ENCODE results near the gene RPS6KC1.
"Not testable (repeated sequence)": the region's sequence is repeated elsewhere in the genome, so short reads cannot be mapped to it uniquely, and the experiment has no call there.

Gene RPS6KC1

DNA sequence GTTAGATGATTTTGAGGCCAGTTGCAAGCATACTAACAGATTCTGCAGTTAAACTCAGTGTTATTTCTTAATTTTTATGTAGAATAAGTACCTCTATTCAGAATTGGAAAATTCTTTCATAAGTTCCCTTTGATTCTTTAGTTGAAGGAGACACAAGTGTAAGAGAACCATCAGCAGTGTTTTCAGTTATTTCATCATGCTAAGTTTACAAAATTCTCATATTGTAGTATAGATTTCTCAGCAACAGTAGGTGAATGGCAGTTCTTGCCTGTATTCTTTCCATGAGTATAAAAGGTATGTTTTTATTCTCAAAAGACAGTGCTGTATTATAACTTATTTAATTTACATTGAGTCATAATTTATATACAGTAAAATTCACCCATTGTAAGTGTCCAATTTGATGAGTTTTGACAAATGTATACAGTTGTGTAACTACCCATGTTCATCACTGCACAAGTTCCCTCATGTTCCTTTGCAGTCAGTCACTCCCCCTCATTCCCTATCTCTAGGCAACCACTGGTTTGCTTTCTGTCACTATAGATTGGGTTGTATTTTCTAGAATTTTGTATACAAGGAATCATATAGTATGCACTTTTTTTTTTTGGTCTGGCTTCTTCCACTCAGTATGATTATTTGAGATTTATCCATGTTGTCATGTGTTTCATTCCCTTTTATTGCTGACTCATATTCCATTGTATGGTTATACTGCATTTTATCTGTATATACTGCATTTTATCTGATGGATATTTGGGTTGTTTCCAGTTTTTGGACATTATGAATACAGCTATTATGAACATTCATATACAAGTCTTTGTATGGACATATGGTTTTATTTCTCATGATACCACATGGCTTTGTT lies 3.9 kb downstream of the RPS6KC1 start:
- FAIRE-seq = no peak

DNA sequence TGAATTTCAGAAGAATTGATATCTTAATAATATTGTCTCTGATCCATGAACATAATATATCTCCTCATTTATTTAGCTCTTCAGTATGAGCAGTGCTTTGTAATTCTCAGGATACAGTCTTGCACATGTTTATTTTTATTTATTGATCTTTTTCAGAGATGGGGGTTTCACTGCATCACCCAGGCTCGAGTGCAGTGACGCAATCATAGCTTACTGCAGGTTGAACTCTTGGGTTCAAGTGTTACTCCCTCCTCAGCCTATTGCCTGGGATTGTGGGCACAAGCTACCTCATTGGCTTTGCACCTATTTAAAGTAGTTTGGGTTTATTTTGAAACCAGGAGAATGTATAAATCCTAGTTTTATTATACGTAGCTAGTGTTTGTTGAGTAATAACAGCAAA lies 4.7 kb downstream of the RPS6KC1 start:
- no peak for FAIRE-seq

DNA sequence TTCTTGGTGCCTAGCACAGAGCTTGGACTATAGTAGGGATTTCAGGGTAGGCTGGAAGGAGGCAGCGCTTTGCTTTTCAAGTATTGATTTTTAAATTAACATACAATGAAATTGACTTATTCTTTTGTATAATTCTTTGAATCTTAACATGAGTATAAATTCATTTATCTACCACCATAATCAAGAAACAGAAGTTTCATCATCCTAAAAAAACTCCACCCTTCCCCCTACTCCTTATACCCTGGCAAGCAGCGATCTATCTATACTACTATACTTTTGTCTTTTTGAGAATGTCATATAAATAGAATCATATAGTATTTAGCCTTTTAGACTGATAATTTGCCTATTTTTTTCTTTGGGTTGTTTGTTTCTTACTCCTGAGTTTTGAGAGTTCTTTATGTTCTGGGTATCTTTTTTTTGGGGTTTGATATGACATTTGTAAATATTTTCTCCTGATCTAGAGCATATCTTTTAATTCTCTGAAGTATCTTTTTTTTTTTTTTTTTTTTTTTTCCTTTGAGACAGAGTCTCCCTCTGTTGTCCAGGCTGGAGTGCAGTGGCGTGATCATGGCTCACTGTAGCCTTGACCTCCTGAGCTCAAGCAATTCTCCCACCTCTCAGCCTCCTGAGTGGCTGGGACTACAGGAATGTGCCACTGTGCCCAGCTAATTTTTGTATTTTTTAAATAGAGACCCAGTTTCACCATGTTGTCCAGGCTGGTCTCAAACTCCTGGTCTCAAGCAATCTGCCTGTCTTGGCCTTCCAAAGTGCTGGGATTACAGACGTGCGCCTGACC lies 6.4 kb downstream of the RPS6KC1 start:
- no peak for FAIRE-seq

DNA sequence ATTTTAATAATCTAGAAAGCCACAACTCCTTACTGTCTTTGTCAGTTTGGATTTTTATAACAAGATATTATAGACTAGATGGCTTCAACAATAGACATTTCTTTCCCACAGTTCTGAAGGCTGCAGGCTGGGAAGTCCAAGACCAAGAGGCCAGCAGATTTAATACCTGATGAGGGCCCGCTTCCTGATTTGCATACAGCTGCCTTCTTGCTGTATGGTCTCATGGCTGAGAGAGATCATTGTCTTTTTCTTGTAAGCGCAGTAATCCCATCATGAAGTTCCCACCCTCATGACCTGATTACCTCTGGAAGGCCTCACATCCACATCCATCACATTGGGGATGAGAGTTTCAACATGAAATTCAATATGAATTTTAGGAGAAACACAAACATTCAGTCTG lies 9.8 kb downstream of the RPS6KC1 start:
- FAIRE-seq = no peak

DNA sequence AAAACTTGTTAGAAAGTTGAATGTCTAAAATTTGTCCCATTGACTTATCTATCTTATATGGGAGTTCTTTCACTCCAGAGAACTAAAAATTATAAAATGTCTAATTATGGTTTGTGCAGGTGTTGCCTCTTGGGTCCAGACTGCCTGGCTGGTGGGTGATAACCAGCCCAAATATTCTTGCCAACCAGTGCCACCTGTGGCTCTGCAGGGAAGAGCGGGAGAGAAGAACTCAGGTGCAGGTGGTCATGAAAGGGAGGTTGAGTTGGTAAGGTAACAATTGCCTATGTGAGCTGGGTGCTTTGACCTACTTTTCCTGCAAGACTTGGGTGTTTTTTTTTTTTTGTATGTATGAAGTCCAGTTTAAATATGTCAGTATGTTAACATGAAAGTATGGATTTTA lies 10.2 kb downstream of the RPS6KC1 start:
- FAIRE-seq = no peak

DNA sequence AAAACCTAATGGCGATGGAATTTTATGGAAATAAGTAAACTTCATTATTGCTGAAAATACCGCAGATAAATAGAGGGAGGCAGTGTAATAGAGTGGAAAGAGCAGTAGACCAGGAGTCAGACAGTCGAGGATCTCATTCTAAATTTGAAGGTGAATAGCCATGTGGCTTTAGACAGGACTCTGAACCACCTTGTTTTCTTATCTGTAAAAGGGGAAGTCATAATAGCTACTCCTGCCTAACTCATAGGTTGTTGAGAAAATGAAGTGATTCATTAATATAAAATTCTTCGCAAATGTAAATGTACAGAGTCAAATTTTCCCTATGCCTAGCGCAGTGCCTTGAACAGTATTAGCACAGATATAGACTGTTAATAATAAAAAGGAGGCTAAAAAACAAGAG lies 14.8 kb downstream of the RPS6KC1 start:
- FAIRE-seq = no peak

DNA sequence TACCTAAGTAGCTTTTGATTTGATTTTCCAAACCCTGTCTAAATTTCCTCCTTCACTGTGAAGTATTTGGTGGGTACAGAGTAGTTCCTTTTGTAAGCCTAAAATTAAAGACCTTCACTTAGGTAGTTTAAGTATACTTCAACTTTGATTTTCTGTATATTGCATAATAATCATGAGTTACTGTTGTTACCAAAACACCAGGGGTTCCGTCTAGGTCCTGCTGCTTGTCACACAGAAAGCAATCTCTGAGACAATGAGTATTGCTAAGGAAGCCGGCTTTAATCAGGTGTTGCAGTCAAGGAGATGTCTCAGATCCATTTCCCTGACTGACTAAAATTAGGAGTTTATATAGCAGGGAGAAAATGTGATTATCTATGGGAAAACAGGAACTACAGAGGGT lies 15.3 kb downstream of the RPS6KC1 start:
- FAIRE-seq = no peak

DNA sequence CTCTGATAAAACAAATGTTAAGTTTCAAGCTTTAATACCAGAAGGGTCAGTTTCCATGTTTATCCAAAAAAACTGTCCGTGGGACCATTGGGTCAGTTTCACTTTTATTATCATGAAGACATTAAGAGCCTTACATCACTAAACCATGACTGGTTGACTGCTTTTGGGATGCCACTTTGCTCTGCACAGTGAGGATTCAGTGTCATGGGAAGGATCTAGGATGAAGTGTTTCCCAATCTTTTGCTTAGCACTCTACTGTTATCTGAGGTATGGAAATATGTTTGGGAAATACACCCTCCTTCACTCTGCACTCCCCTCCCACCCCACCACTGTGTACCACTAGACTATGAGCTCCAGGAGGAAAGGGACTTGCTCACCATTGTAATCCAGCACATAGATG lies 16.3 kb downstream of the RPS6KC1 start:
- no peak for FAIRE-seq

DNA sequence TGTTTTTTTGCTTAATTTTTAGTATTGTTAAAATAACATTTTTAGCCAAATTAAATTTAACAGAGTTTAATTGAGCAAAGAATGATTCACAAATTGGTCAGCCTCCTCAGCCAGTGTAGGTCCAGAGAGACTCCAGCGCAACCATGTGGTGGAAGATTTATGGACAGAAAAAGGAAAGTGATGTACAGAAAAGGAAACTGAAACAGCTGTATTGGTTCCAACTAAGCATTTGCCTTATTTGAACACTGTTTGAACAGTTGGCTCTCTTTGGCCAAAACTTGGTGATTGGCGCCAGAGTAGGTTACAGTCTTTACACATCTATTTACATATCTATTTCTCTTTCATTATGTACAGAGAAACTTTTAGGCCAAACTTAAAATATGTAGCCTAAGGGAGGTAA lies 19.4 kb downstream of the RPS6KC1 start:
- no peak for FAIRE-seq

DNA sequence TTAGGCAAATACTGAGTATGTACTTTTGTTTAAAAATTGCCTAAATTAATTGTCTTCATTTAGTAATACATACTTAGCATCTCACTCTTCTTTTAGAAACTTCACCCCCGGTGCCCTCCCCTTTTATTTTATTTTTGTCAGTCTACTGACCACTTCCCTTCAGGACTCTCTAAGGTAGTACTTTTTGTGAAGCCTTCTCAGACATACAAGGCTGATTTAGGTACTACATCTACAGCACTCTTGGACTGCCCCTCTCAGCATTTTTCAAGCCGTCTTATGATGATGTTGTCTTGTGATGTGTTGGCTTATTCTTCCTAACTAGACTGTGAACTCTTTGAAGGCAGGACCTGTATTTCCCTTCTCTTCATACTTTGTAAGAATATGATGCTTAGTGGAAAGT lies 24.7 kb downstream of the RPS6KC1 start:
- FAIRE-seq = no peak

DNA sequence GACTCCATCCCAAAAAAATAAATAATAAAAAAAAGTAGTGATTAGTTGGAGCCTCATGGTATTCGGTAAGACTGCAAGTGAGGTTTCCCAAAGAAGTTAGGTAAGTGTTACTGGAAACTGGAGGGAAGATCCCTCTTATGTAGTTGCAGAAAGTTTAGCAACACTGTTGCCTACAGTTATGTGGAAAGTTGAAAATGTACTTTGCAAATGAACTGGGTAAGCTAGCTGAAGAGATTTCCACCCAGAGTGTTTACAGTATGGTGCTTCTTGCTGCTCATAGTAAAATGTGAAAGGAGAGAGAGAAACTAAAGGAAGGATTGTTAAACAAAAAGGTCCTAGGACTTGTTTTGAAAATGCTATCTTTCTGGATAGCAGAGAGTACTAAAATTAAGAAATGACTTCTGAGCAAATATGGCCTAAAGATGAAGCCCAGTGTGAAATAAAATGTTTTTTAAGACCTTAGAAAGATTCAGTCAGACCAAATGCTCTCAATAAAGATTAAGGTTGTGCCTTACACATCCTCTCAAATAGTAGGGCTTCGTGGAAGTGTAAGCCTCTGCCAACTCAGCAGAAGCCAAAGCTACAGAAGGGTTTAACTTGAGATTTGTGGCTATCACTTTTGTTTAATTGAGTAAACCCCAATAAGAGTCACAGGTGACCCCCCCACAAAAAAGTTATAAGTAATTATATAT lies 31.5 kb downstream of the RPS6KC1 start:
- no peak for FAIRE-seq

DNA sequence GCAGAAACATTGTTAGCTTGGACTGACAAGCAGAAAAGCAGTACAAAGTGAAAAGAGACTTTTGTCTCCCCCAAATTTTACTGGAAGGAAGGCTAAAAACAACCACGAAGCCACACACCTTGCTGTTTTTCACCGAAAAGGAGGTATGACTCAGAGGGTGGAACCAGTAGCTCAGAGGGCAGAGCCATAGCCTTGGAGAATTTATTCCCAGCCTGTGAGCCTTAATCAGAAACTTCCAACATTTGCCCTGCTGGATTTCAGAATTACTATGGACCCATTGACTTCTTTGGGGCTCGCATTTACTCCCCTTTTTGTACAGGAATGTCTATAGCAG lies 32.0 kb downstream of the RPS6KC1 start:
- FAIRE-seq = no peak

DNA sequence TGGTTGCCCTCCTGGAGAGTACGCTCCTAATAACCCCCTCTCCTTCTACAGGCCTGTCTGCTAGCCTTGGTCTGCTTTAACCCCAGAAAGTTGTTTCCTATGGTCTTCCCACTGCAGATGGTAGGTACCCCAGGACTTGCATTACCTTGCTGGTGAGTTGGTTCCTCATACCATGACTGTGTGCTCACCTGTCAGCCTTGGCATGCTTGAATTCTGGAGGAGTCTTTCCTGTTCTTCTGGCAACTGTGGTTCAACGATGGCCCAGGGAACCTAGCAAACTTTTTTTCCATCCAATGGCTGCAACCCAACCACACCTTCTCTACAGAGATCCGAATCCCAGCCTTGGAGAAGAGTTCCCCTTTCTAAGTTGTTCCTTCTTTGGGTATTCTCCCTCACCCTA lies 36.9 kb downstream of the RPS6KC1 start:
- no peak for FAIRE-seq

DNA sequence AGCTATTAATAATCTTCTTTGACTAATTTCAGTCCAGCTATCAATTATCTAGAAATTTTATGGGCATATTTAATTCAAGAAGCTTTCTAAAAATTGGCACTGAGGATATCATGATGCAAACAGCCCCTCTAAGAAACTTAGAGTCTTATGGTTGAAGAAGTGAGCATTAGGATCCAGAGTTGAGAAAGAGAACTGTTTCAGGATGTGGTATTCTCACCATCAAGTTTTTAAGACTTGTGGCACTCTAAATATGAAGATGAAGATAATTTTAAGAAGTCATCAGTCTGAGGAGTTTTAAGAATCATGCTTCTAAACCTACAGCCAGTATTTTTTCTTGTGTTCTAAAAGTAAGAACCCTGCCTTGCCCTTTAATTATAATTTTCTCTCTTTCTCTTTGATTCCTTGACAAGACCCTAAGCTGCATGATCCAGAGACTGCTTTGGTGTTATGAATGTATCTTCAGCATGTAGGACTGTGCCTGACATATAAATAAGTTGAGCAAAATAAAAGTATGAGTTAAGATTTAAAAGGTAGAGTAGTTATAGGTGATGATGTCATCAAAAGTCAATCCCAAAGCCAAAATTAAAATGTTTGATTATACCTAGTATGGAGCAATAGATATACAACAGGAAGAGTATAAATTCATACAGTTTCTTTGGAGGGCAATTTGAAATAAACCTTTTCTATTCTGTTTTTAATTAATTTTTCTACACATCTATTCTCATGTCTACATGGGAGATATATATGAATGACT lies 39.1 kb downstream of the RPS6KC1 start:
- no peak for FAIRE-seq

DNA sequence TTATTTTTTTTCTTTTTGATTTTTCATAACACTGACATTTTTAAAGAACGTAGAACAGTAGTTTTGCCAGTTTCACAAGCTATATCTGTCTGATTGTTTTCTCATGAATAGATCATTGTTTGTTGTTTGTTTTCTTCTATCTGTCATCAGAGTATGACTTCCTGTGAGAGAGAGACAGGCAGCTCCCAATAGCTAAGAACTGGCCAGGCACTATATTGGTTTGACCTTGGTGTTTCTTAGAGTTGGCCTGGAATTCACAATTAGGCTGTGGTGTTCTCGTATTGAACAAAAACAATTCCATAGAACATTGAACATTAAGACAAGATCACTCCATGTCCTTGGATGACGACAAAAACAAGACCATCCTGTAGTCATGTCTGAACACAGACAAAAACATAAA lies 43.4 kb downstream of the RPS6KC1 start:
- no peak for FAIRE-seq

DNA sequence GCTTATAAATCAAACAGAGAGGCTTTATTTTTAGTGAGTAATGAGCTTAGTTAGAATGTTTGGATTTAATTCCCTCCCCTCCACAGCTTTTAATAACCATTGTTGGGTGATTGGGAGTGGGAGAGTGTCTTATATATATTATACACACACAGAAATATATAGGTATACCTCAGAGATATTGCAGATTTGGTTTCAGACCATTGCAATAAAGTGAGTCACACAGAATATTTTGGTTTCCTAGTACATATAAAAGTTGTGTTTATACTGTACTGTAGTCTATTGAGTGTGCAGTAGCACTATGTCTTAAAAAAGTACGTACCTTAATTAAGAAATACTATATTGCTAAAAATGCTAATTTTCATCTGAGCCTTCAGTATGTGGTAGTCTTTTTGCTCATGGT lies 44.4 kb downstream of the RPS6KC1 start:
- FAIRE-seq = no peak

DNA sequence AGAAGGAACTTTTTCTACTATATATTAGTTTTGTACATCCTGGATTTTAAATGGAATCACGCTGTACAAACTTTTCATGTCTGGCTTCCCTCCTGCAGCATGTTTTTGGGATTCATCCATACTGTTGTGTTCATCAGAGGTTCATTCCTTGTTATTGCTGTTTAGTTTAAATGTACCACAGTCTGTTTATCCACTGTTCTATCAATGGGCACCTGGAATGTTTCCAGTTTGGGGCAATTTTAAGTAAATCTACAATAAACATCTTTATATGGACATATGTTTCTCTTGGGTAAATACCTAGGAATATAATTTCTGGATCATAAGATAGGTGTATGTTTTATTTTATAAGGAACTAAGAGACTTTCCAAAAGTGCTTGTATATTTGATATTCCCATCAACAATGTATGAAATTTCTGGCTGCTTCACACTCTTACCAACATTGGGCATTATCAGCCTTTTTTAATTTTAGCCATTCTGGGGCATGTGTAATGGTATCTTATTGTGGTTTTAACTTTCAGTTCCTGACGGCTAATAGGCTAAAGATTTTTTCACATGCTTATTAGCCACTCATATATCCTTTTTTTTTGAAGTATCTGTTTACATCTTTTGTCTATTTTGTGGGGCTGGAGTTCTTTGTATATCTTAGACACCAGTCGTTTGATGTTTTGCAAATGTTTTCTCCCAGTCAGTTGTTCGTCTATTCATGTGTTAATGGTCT lies 48.8 kb downstream of the RPS6KC1 start:
- no peak for FAIRE-seq

DNA sequence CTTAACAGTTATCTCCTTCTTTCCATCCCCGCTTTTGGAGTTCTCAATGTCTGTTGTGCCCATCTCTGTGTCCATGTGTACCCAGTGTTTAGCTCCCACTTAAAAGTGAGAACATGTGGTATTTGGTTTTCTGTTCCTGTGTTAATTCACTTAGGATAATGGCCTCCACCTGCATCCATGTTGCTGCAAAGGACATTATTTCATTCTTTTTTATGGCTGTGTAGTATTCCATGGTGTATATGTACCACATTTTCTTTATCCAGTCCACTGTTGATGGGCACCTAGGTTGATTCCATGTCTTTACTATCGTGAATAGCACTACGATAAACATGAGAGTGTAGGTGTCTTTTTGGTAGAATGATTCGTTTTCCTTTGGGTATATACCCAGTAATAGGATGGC lies 49.5 kb downstream of the RPS6KC1 start:
- not testable (repeated sequence) for FAIRE-seq

DNA sequence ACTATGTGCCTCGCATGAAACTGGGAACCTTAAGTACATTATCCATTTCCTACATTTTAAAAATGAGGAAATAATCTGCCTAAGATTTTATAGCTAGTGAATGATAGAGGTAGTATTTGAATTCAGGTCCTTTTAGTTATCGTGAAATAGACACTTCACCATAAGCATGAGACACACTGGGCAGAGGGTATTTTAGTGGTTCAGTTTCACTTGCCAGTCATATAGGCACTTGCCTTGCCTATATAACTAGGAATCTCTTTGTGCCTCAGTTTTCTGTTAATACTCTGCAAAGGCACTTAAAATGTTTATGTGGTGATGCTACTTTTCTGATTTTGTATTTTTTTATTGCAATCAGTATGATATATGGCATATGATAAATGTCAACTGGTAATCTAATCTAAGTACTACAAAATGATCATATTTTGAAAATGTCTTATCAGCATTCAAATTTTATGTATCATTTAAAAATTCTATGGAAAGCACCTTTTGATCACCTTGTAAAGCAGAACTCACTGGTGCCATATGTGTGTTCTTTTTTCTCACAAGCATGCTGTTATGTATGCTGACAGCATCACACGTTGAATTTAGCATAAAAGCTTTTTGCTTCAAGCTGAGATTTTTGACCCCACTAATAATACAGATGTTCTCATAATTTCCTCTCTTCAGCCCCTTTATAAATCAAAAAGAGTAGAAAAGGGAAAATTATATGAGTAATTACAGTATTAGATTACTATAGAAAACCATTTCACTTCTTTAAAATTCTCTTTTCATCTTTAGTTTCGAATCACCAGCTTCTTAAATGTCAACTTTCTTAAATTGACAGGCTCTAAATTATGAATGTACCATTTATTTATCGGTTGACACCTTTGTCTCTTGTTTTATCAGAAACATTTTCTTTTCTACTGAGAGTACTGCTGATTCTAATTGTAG lies 52.6 kb downstream of the RPS6KC1 start:
- no peak for FAIRE-seq

DNA sequence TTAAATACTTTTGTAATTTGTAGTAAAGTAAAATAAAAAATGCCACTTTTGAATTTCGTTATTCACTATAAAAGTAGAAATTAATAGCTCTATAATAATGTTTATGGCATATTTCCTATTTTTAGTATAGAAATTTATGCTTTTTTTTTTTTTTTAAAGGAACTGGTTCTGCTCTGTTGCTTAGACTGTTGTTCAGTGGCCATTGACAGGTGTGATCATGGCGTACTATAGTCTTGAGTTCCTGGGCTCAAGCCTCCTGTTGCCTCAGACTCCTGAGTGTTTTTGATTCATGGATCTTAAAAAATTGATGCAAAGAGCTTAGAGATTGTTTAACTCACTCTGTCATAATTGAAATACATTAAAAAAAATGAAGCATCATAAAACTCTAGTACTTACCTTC lies 53.6 kb downstream of the RPS6KC1 start:
- no peak for FAIRE-seq

DNA sequence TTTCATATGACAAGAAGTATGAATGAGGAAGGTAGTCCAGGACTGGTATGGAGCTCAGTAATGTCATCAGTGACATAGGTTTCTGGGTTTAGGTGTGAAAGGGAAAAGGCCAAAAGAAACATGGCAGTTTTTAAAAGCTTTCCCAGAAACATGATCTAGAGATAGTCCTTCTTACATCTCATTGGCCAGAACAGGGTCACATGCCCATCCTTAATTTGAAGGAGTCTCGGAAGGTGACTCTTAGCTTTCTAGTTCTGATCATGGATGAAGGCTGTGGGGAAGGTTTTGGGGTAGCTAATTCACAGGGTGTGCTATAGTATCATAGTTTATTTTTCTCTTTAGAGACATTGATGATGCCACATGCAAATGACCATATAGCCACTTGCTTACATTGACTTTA lies 55.3 kb downstream of the RPS6KC1 start:
- FAIRE-seq = no peak
